PC-9 (cell line): Measurements from ENCODE around the gene CHRNA4.

Experiments
- EZH2 ChIP-seq: fragments of 200-600 bp; sonication (generic); IDR thresholded peaks from 2 replicates; pipeline ENCODE4 v1.8.0; 2017; ENCODE audit warnings: antibody characterized with exemption, low read depth
- TF ChIP-seq, protein P1 (sequence below): fragments of 200-600 bp; sonication (generic); conservative IDR thresholded peaks from 2 replicates; pipeline ENCODE4 v1.6.1; 2017; ENCODE audit warnings: mixed run types, antibody characterized with exemption, mild to moderate bottlenecking, moderate library complexity

DNA sequence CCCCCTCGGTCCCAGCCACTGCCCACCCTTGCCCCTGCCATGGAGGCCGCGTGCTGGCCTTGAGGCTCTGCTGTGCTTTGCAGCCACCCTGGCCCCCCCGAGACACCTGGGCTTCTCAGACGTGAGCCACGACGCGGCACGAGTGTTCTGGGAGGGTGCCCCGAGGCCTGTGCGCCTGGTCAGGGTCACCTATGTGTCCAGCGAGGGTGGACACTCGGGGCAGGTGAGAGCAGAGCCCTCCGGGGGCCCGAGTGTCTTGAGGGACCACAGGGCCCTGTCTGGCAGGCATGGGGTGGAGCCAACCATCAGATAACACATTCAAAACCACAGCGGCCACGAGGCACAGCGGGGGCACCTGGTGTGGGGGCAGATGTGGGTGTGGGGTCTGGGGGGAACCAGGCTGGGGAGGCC is 49.3 kb downstream of the CHRNA4 start:
- TF ChIP-seq, protein P1, sequence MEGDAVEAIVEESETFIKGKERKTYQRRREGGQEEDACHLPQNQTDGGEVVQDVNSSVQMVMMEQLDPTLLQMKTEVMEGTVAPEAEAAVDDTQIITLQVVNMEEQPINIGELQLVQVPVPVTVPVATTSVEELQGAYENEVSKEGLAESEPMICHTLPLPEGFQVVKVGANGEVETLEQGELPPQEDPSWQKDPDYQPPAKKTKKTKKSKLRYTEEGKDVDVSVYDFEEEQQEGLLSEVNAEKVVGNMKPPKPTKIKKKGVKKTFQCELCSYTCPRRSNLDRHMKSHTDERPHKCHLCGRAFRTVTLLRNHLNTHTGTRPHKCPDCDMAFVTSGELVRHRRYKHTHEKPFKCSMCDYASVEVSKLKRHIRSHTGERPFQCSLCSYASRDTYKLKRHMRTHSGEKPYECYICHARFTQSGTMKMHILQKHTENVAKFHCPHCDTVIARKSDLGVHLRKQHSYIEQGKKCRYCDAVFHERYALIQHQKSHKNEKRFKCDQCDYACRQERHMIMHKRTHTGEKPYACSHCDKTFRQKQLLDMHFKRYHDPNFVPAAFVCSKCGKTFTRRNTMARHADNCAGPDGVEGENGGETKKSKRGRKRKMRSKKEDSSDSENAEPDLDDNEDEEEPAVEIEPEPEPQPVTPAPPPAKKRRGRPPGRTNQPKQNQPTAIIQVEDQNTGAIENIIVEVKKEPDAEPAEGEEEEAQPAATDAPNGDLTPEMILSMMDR = no peak
- no peak for TF ChIP-seq EZH2
